ENCODE measurements around the gene DDX31.
"Not testable (repeated sequence)": the region's sequence is repeated elsewhere in the genome, so short reads cannot be mapped to it uniquely, and the experiment has no call there.

Gene DDX31
- 3.3 to 20.3 (median 14.3) reads per million in 18 experiments for total RNA-seq

GRCh38 chr9:132669698-132670456 lies at the start of gene DDX31:
Gene DDX31, minus strand, starts transcription at chr9:132669983. Its CDS starts 49 bp downstream, at chr9:132669934.
- DNase-seq = peak; percentile 88 to 93

- not testable (repeated sequence) for DNase-seq
Measured at GRCh38 chr9:132718381-132718928, 48.7 kb upstream of the DDX31 start.

GRCh38 chr9:132717326-132717945 lies 47.7 kb upstream of the DDX31 start:
- DNase-seq = no peak

GRCh38 chr9:132716007-132716406 lies 46.2 kb upstream of the DDX31 start:
- no peak for DNase-seq

GRCh38 chr9:132712753-132713152 lies 43.0 kb upstream of the DDX31 start:
- no peak for DNase-seq

- no peak for DNase-seq
Measured at GRCh38 chr9:132711846-132712245, 42.1 kb upstream of the DDX31 start.

GRCh38 chr9:132711152-132711551 lies 41.4 kb upstream of the DDX31 start:
- DNase-seq = not testable (repeated sequence)

GRCh38 chr9:132710333-132710732 lies 40.5 kb upstream of the DDX31 start:
- DNase-seq = no peak

- DNase-seq = no peak
Measured at GRCh38 chr9:132708769-132709430, 39.1 kb upstream of the DDX31 start.

- DNase-seq = no peak
Measured at GRCh38 chr9:132708239-132708638, 38.5 kb upstream of the DDX31 start.

GRCh38 chr9:132703336-132703735 lies 33.6 kb upstream of the DDX31 start:
- DNase-seq = no peak

GRCh38 chr9:132702254-132702653 lies 32.5 kb upstream of the DDX31 start:
- no peak for DNase-seq

GRCh38 chr9:132699956-132700355 lies 30.2 kb upstream of the DDX31 start:
- DNase-seq = no peak

GRCh38 chr9:132698989-132699388 lies 29.2 kb upstream of the DDX31 start:
- no peak for DNase-seq

- DNase-seq = no peak
Measured at GRCh38 chr9:132697230-132697629, 27.4 kb upstream of the DDX31 start.

- DNase-seq = peak; percentile 23 to 38
Measured at GRCh38 chr9:132694144-132694543, 24.4 kb upstream of the DDX31 start.

- DNase-seq = no peak
Measured at GRCh38 chr9:132690696-132691095, 20.9 kb upstream of the DDX31 start.

GRCh38 chr9:132683873-132684272 lies 14.1 kb upstream of the DDX31 start:
- no peak for DNase-seq

- DNase-seq = no peak
Measured at GRCh38 chr9:132681561-132681960, 11.8 kb upstream of the DDX31 start.

- DNase-seq = no peak
Measured at GRCh38 chr9:132679946-132680625, 10.3 kb upstream of the DDX31 start.

- DNase-seq = no peak
Measured at GRCh38 chr9:132677976-132678375, 8.2 kb upstream of the DDX31 start.

- no peak for DNase-seq
Measured at GRCh38 chr9:132674485-132674884, 4.7 kb upstream of the DDX31 start.

GRCh38 chr9:132673355-132673754 lies 3.6 kb upstream of the DDX31 start:
- peak in 1 of 2 donors; percentile 10 for DNase-seq

Data from inflammatory macrophage (primary cell).